Measurements from ENCODE around the gene PPIL3. TPM values are rescaled to one million over a fixed set of nuclear protein-coding genes. Genes with fewer than 3 reads are reported as not detected.

The PPIL3 gene
- total RNA-seq: 65.1 and 71.8 TPM in 2 replicates
- long read RNA-seq, transcript PPIL3-202 (7 exons, 1,194 nt): major isoform, 8 of 29 reads
- long read RNA-seq, partial matches to known transcripts: 0 of 29 reads
- long read RNA-seq, other reads (novel, unspliced or antisense): 16 of 29 reads

- H3K9me3 Mint-ChIP-seq (ENCODE audit: low read depth): no peaks in the 10 kb centered on the region
- peaks cover 23% of the 10 kb centered on the region for H3K4me1 Mint-ChIP-seq (ENCODE audit: low read depth)
- DNase-seq (ENCODE audit: low spot score, unreplicated experiment): peak; percentile 91
- H3K36me3 Mint-ChIP-seq (ENCODE audit: insufficient read depth): peaks cover 5% of the 10 kb centered on the region
- H3K27me3 Mint-ChIP-seq: no peaks in the 10 kb centered on the region
- TF ChIP-seq CTCF (IDR thresholded peaks at IDR 0.05; ENCODE audit: unreplicated experiment): no peak
- H3K4me3 Mint-ChIP-seq (ENCODE audit: low read depth): peak within 1 kb of the TSS; percentile 97
- H3K27ac Mint-ChIP-seq: peak within 1 kb of the TSS; percentile 99
These were observed at the start of gene PPIL3, which contains the start of gene NIF3L1 for GRCh38 chr2:200888704-200889625. PPIL3 (minus strand) TSS chr2:200889077; CDS start chr2:200887615, 1,462 bp downstream. NIF3L1 (plus strand) TSS chr2:200889371; CDS start chr2:200891944, 2,573 bp downstream.

DNA sequence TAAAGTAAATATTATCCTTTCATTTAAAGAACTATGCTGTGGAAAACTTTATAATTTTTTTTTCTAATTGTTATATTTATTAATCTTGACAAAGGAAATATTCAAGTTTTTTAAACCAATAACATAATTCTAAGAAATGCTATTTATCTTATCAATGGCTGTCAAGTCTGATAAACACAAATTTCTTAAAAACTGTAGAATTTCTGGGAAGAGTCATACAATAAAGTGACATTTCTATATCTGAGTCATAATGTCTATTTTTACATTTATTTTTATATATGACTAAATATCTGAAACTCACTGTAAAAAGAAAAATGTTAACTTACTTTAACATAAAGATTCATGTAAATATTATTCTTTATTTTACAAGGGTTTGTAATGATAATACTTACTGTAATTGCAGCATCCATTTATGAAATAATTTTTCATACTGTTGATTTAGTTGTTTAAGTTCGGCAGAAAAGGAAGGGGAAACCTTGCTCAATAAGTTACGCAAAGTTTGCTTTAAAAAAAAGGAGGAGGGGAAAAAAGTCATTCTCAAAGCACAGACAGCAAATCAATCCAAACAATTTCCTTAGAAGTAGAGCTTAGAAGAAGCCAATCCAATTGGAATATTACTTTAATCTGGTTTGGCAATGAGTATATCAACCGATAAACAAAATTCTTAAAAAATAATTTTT is 42.2 kb upstream of the PPIL3 start:
- peaks cover 4% of the 10 kb centered on the region for H3K4me1 Mint-ChIP-seq (ENCODE audit: low read depth)
- no peak overlapping the region for H3K4me3 Mint-ChIP-seq (ENCODE audit: low read depth)
- H3K9me3 Mint-ChIP-seq (ENCODE audit: low read depth): no peaks in the 10 kb centered on the region
- H3K36me3 Mint-ChIP-seq (ENCODE audit: insufficient read depth): peaks cover 15% of the 10 kb centered on the region
- no peak overlapping the region for H3K27ac Mint-ChIP-seq
- H3K27me3 Mint-ChIP-seq: no peaks in the 10 kb centered on the region
- TF ChIP-seq CTCF (IDR thresholded peaks at IDR 0.05; ENCODE audit: unreplicated experiment): no peak
- DNase-seq (ENCODE audit: low spot score, unreplicated experiment): no peak

DNA sequence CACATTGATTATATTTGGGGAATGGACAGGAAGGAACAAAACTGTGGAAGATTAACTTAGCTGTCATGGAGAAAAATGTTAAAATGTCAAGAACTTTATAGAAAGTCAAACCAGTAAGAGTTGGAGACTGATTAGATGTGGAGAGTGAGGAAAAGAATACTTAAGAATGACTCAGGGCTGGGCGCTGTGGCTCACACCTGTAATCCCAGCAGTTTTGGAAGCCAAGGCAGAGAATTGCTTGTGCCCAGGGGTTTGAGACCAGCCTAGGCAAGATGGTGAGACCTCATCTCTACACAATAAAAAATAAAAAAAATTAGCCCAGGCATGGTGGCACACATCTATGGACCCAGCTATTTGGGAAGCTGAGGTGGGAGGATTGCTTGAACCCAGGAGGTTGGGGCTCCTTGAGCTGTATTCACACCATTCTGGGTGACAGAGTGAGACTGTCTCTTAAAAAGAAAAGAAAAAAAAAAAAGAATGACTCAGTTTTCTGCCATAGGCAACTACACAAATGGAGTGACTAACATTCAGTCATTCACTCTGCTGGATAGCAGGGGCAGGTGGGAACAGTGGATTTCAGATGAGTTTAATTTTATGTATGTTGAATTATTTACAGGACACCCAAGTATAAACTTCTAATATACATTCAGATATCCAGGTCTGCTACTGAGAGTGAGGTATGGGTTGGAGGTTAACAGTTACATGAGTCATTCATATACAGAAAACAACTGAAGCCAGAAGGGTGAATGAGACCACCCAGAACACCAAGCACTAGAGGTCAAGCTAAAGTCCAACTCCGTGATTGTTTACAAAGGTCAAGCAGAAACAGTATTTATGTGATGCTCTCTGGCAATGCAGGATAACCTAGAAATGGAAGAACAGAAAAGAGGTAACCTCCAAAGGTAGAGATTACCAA is 40.7 kb upstream of the PPIL3 start:
- Mint-ChIP-seq H3K27me3 (no peaks in the 10 kb centered on the region), H3K27ac (peak overlapping the region; percentile 26), H3K4me3 (ENCODE audit: low read depth) (no peak overlapping the region), H3K4me1 (ENCODE audit: low read depth) (peaks cover 4% of the 10 kb centered on the region), H3K36me3 (ENCODE audit: insufficient read depth) (peaks cover 11% of the 10 kb centered on the region), H3K9me3 (ENCODE audit: low read depth) (no peaks in the 10 kb centered on the region)
- TF ChIP-seq CTCF (IDR thresholded peaks at IDR 0.05; ENCODE audit: unreplicated experiment): no peak
- DNase-seq (ENCODE audit: low spot score, unreplicated experiment): no peak

- H3K4me3 Mint-ChIP-seq (ENCODE audit: low read depth): no peak overlapping the region
- peaks cover 14% of the 10 kb centered on the region for H3K36me3 Mint-ChIP-seq (ENCODE audit: insufficient read depth)
- TF ChIP-seq CTCF (IDR thresholded peaks at IDR 0.05; ENCODE audit: unreplicated experiment): no peak
- H3K9me3 Mint-ChIP-seq (ENCODE audit: low read depth): no peaks in the 10 kb centered on the region
- no peaks in the 10 kb centered on the region for H3K4me1 Mint-ChIP-seq (ENCODE audit: low read depth)
- DNase-seq (ENCODE audit: low spot score, unreplicated experiment): no peak
- H3K27ac Mint-ChIP-seq: no peak overlapping the region
- no peaks in the 10 kb centered on the region for H3K27me3 Mint-ChIP-seq
These were observed 33.6 kb upstream of the PPIL3 start for GRCh38 chr2:200922439-200922838.

Data from progenitor cell of endocrine pancreas (in vitro differentiated cells).